Common myeloid progenitor, CD34-positive (primary cell): ENCODE results near the gene PELI3.

ENCODE experiments used
- CTCF ChIA-PET: fragments of 350-600 bp; sonication (Branson Sonifier 250); formaldehyde crosslinking; loops from one replicate; lab custom pipeline; 2021; ENCODE audit warnings: antibody characterized with exemption; lab: Charles Lee
- POLR2A ChIA-PET: fragments of 350-600 bp; sonication (Branson Sonifier 250); formaldehyde crosslinking; loops from one replicate; lab custom pipeline; 2021; ENCODE audit warnings: antibody characterized with exemption; lab: Charles Lee
- DNase-seq, 3 donors: peaks; one replicate each; pipeline versions ENCODE4 v3.0.0 to v3.0.0-alpha.2; 2013
- H3K27ac ChIP-seq, 2 experiments: 1 replicate in 1 of 2; 2 replicates in 1 of 2; pipeline ENCODE4 v1.7.0; 2013; ENCODE audit warnings: inconsistent platforms in 2 of 2, low read length in 2 of 2, mild to moderate bottlenecking in 2 of 2, low read depth in 1 of 2, moderate library complexity in 1 of 2; ENCODE audit not compliant: severe bottlenecking in 2 of 2, insufficient read depth in 1 of 2, poor library complexity in 1 of 2
- H3K27me3 ChIP-seq, 5 experiments: replicated peaks in 2 of 5; 1 replicate in 3 of 5; 2 replicates in 2 of 5; pipeline versions ENCODE4 v1.6.1 to v1.7.0; 2013; ENCODE audit warnings: low read length in 4 of 5, mild to moderate bottlenecking in 2 of 5, moderate library complexity in 2 of 5, inconsistent platforms in 1 of 5; ENCODE audit not compliant: insufficient read depth in 5 of 5, control insufficient read depth in 4 of 5
- H3K36me3 ChIP-seq, 4 experiments: 1 replicate in 2 of 4; 2 replicates in 2 of 4; pipeline versions ENCODE4 v1.6.1 to v1.7.0; 2013; ENCODE audit warnings: low read length in 3 of 4, control low read depth in 1 of 4, mild to moderate bottlenecking in 1 of 4; ENCODE audit not compliant: control insufficient read depth in 4 of 4, insufficient read depth in 4 of 4
- H3K4me1 ChIP-seq, 4 experiments: 1 replicate in 3 of 4; 2 replicates in 1 of 4; pipeline versions ENCODE4 v1.6.1 to v1.7.1; 2013; ENCODE audit warnings: low read length in 3 of 4, mild to moderate bottlenecking in 3 of 4, control low read depth in 1 of 4, inconsistent platforms in 1 of 4, moderate library complexity in 1 of 4; ENCODE audit not compliant: control insufficient read depth in 4 of 4, insufficient read depth in 4 of 4; ENCODE audit errors: control extremely low read depth in 1 of 4
- H3K4me3 ChIP-seq, 7 experiments: 1 replicate in 4 of 7; 2 replicates in 3 of 7; pipeline versions ENCODE4 v1.5.1 to v1.7.0; 2013; ENCODE audit warnings: mild to moderate bottlenecking in 7 of 7, low read length in 6 of 7, moderate library complexity in 6 of 7, inconsistent platforms in 2 of 7, low read depth in 2 of 7, control low read depth in 1 of 7; ENCODE audit not compliant: insufficient read depth in 4 of 7, control insufficient read depth in 1 of 7; ENCODE audit errors: extremely low read depth in 1 of 7
- H3K9me3 ChIP-seq, 5 experiments: 1 replicate in 4 of 5; 2 replicates in 1 of 5; pipeline versions ENCODE4 v1.6.1 to v1.7.1; 2013; ENCODE audit warnings: low read length in 4 of 5, mild to moderate bottlenecking in 2 of 5, inconsistent platforms in 1 of 5, low read depth in 1 of 5, moderate library complexity in 1 of 5; ENCODE audit not compliant: control insufficient read depth in 4 of 5, insufficient read depth in 2 of 5; ENCODE audit errors: control extremely low read depth in 1 of 5
- WGBS: methylation state at CpG from one replicate; pipeline ENCODE4 v1.1.5; 2013; ENCODE audit not compliant: insufficient coverage; 5-methylcytosine and 5-hydroxymethylcytosine counted together

Gene PELI3

DNA sequence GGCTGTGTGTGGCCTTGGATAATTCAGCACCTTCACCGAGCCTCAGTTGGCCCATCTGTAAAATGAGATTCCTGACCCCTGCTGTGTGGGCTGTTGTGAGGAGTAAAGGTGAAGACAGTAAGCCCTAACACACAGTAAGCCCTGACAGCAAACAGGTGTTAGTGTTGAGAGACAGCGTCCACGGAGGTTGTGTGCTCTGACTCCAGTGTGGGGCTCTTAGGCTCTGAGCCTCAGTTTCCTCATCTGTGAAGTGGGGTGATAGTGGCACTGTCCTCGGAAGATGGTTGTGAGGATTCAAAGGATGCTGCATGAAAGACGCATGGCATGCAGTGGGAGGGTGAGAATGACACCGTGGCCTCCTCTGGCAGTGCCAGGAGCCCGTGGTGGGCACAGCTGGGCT lies 27.8 kb downstream of the PELI3 start:
- Histone ChIP-seq H3K9me3 (no peaks in the 10 kb centered on the region), H3K36me3 (peaks cover 16 to 56% (median 34%) of the 10 kb centered on the region in 4 experiments), H3K27me3 (no peaks in the 10 kb centered on the region), H3K27ac (no peak overlapping the region), H3K4me1 (no peaks in the 10 kb centered on the region), H3K4me3 (no peak overlapping the region)
- no peak for DNase-seq
- ChIA-PET CTCF (interaction anchor here (1.3 kb wide), 1 partner anchor 8 kb away, joined by 4 read pairs; no protein-coding TSS in a partner anchor), POLR2A (no interaction called here)
- WGBS, result 100% methylated on average over 2 of the region's 7 CpGs

DNA sequence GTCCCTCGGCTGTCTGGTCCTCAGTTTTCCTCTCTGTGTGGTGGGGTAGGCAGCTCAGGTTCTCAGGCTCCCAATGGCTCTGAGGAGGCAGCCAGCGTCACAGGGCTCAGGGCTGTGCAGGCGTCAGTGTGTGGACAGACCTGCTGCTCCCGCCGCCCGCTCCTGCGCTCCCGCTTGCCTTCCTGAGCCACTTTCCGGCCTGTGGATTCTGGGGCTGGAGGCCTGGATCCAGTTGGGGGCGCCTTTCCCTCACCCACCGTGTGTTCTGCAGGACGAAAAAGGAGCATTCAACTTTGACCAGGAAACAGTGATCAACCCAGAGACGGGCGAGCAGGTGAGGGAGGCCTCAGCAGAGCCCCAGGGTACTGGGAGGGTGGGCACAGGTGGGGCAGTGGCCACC lies 28.2 kb downstream of the PELI3 start:
- 95% methylated on average over 14 of the region's 14 CpGs for WGBS
- Histone ChIP-seq H3K9me3 (no peaks in the 10 kb centered on the region), H3K4me3 (no peak overlapping the region), H3K4me1 (no peaks in the 10 kb centered on the region), H3K36me3 (peaks cover 16 to 53% (median 34%) of the 10 kb centered on the region in 4 experiments), H3K27ac (no peak overlapping the region), H3K27me3 (no peaks in the 10 kb centered on the region)
- DNase-seq, result no peak
- ChIA-PET CTCF (no interaction called here), POLR2A (no interaction called here)

DNA sequence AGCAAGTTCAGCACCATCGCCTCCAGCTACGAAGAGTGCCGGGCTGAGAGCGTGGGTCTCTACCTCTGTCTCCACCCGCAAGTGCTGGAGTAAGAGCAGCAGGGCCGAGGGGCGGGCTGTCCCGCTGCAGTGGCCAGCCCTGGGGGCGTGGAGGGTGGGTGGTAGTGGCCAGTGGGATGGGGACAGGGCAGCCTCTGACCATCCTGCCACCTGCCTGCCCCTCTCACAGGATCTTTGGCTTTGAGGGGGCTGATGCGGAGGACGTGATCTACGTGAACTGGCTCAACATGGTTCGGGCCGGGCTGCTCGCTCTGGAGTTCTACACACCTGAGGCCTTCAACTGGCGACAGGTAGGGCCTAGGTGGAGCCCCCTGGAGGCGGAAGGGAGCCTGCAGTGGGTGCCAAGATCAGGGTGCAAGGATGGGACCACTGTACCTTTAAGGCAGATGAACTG lies 28.7 kb downstream of the PELI3 start:
- no peak for DNase-seq
- 96% methylated on average over 12 of the region's 17 CpGs for WGBS
- Histone ChIP-seq H3K36me3 (peaks cover 16 to 52% (median 34%) of the 10 kb centered on the region in 4 experiments), H3K27me3 (no peaks in the 10 kb centered on the region), H3K4me3 (no peak overlapping the region), H3K9me3 (no peaks in the 10 kb centered on the region), H3K27ac (no peak overlapping the region), H3K4me1 (no peaks in the 10 kb centered on the region)
- POLR2A ChIA-PET, result no interaction called here
- CTCF ChIA-PET, result no interaction called here

DNA sequence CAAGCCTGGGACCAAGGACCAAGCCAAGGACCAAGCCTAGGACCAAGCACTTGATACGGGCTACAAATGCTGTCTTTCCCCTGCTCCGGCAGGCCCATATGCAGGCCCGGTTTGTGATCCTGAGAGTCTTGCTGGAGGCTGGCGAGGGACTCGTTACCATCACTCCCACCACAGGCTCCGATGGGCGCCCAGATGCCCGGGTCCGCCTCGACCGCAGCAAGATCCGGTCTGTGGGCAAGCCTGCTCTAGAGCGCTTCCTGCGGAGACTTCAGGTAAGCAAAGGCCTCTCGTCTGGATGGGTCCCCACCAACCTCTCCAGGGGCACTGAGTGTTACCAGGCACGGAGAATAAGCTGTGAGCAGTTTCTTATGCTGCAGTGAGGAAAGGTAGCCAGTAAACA lies 30.5 kb downstream of the PELI3 start:
- Histone ChIP-seq H3K36me3 (peaks cover 12 to 45% (median 32%) of the 10 kb centered on the region in 4 experiments), H3K27me3 (no peaks in the 10 kb centered on the region), H3K4me3 (no peak overlapping the region), H3K27ac (no peak overlapping the region), H3K9me3 (no peaks in the 10 kb centered on the region), H3K4me1 (no peaks in the 10 kb centered on the region)
- WGBS, result 98% methylated on average over 16 of the region's 16 CpGs
- no peak for DNase-seq
- POLR2A ChIA-PET, result no interaction called here
- CTCF ChIA-PET, result no interaction called here

DNA sequence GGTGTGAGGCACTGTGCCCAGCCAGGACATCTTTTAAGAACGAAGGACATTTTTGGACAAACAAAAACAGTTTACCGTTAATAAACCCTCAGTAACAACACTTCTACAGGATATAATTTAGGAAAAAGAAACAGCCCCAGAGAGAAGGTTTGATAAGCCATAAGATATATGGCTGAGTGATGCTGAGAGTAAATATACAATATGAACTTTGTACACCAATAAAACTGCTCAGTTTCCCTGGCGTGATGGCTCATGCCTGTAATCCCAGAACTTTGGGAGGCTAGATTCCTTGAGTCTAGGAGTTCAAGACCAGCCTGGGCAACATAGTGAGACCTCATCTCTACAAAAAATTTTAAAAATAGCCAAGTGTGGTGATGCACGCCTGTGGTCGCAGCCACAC lies 31.8 kb downstream of the PELI3 start:
- H3K4me3 ChIP-seq, result no peak overlapping the region
- CTCF ChIA-PET, result no interaction called here

DNA sequence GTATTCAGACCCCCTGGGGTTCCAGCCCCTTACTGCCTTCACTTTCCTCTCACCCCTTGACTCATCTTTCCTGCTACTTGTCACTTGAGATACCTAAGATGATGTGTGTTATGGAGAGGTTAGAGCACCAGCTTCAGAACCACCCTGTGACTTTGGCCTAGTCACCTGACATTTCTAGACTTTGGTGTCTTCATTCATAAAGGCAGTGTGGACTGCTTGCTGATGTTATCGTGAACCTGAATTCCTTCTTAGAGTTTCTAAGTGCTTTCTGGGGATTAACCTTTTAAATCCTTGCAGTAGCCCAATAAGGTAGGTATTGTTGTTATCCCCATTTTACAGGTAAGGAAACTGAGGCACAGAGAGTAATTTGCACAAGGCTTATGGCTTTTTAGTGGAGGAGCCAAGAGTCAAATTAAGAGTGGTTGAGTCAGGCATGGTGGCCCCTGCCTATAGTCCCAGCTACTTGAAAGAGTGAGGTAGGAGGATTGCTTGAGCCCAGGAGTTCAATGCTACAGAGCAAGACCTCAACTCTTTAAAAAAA lies 38.6 kb downstream of the PELI3 start:
- POLR2A ChIA-PET, result no interaction called here
- H3K27ac ChIP-seq, result no peak overlapping the region
- no peaks in the 10 kb centered on the region for H3K27me3 ChIP-seq
- CTCF ChIA-PET, result no interaction called here
- H3K4me1 ChIP-seq, result peaks cover 0 to 8% (median 1%) of the 10 kb centered on the region in 4 experiments
- peaks cover 2 to 31% (median 15%) of the 10 kb centered on the region in 4 experiments for H3K36me3 ChIP-seq
- WGBS, result 100% methylated on average over 1 of the region's 1 CpG
- H3K4me3 ChIP-seq, result no peak overlapping the region
- DNase-seq, result no peak
- no peaks in the 10 kb centered on the region for H3K9me3 ChIP-seq

More for the DNA sequence above, 31.8 kb downstream of the PELI3 start:
- WGBS, result 96% methylated on average over 3 of the region's 5 CpGs
- no peaks in the 10 kb centered on the region for H3K27me3 ChIP-seq
- H3K36me3 ChIP-seq, result peaks cover 12 to 36% (median 24%) of the 10 kb centered on the region in 4 experiments
- POLR2A ChIA-PET, result no interaction called here
- no peak for DNase-seq
- no peaks in the 10 kb centered on the region for H3K9me3 ChIP-seq
- H3K27ac ChIP-seq, result no peak overlapping the region
- H3K4me1 ChIP-seq, result no peaks in the 10 kb centered on the region

DNA sequence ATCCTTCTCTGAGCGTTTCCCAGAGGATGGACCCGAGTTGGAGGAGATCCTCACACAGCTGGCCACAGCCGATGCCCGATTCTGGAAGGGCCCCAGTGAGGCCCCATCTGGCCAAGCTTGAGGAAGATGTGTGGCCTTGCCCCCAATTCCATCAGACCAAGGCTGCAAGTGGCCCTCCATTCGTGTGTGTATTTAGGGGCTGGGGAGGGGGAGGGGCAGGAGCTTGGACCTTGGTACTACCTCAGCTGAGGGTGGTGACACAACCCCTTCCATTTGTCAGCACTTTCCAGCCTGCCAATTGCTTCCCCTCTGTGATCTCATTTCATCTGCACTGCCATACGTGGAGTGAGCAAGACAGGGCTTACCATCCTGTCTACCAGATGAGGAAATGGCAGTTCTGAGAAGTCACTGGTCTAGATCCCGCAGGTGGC lies 42.4 kb downstream of the PELI3 start:
- H3K36me3 ChIP-seq, result peaks cover 7 to 33% (median 16%) of the 10 kb centered on the region in 4 experiments
- H3K27ac ChIP-seq, result peak overlapping the region in 1 of 2 experiments; percentile 9
- H3K27me3 ChIP-seq, result no peaks in the 10 kb centered on the region
- WGBS, result 89% methylated on average over 7 of the region's 7 CpGs
- peak in 2 of 3 donors; percentile 31 to 32 for DNase-seq
- no peak overlapping the region for H3K4me3 ChIP-seq
- H3K9me3 ChIP-seq, result no peaks in the 10 kb centered on the region
- ChIA-PET POLR2A (no interaction called here), CTCF (interaction anchor here (0.7 to 1.3 kb wide), 2 partner anchors 100 to 293 kb away, joined by 3 to 4 read pairs; no protein-coding TSS in a partner anchor)
- peaks cover 4 to 17% (median 11%) of the 10 kb centered on the region in 4 experiments for H3K4me1 ChIP-seq
